Measurements from ENCODE around the gene MIPEP. TPM values are rescaled to one million over a fixed set of nuclear protein-coding genes. Genes with fewer than 3 reads are reported as not detected.

MIPEP gene
- total RNA-seq, 2 donors from 2014 or later = 7.8 to 14.8 TPM

DNA sequence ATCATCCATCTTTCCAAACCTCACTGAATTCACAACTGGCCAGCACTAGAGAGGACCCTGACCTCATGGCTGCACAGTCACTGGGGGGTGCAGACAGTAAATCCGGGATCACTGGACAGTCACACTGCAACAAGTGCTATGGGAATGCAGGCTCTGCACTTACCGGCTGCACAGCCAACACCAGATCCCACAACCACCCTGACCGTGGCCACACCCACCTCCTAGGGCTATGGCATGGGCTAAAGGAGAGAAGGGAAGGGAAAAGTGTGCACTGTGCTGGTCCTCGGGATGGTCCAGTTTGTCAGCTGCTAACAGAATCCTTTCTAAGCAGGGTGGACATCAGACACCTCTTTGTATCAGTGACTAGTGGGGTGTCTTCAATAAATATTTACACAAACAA lies 118.2 kb downstream of the MIPEP start:
- DNase-seq = no peak
- no peaks in the 10 kb centered on the region for H3K36me3 ChIP-seq (replicated peaks in 1 of 2; ENCODE audit: insufficient read depth in 1 of 2, low read depth in 2 of 2)
- H3K4me1 ChIP-seq = no peaks in the 10 kb centered on the region
- TF ChIP-seq, protein P1, sequence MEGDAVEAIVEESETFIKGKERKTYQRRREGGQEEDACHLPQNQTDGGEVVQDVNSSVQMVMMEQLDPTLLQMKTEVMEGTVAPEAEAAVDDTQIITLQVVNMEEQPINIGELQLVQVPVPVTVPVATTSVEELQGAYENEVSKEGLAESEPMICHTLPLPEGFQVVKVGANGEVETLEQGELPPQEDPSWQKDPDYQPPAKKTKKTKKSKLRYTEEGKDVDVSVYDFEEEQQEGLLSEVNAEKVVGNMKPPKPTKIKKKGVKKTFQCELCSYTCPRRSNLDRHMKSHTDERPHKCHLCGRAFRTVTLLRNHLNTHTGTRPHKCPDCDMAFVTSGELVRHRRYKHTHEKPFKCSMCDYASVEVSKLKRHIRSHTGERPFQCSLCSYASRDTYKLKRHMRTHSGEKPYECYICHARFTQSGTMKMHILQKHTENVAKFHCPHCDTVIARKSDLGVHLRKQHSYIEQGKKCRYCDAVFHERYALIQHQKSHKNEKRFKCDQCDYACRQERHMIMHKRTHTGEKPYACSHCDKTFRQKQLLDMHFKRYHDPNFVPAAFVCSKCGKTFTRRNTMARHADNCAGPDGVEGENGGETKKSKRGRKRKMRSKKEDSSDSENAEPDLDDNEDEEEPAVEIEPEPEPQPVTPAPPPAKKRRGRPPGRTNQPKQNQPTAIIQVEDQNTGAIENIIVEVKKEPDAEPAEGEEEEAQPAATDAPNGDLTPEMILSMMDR (IDR thresholded peaks at IDR 0.05) = no peak
- no peak for TF ChIP-seq POLR2A (IDR thresholded peaks at IDR 0.05)
- intact Hi-C loops (cut with DNase I) = no loop called here
- no peaks in the 10 kb centered on the region for H3K9me3 ChIP-seq
- H3K27ac ChIP-seq = no peak overlapping the region
- H3K27me3 ChIP-seq = no peaks in the 10 kb centered on the region
- no peak for ATAC-seq
- no peak overlapping the region for H3K4me3 ChIP-seq
- 96% methylated on average over 4 of the region's 4 CpGs for whole genome bisulfite sequencing, 2 donors

DNA sequence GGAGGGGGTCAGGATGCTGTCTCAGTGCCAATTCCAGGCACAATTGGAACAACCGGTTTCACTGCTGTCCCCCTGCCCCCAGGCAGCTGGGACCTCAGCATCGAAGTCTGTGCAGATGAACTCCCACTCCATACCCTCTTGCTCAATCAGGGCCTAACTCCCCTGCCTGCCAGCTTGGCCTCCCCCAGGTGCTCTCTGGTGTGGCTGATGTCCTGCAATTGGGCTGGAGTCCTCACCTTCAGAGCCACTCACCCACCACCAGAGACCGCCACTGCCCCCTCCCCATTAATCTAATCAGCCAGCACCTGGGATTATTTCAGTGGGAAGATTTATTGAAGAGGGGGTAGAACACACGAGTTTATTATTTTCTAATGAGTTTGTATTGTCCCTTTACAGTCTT lies 118.8 kb downstream of the MIPEP start:
- ATAC-seq = no peak
- TF ChIP-seq POLR2A (IDR thresholded peaks at IDR 0.05) = no peak
- TF ChIP-seq, protein P1 (IDR thresholded peaks at IDR 0.05) = no peak
- Histone ChIP-seq H3K27ac (no peak overlapping the region), H3K9me3 (no peaks in the 10 kb centered on the region), H3K4me1 (no peaks in the 10 kb centered on the region), H3K36me3 (replicated peaks in 1 of 2; ENCODE audit: insufficient read depth in 1 of 2, low read depth in 2 of 2) (no peaks in the 10 kb centered on the region), H3K4me3 (no peak overlapping the region), H3K27me3 (no peaks in the 10 kb centered on the region)
- no peak for DNase-seq
- 79 to 83% methylated on average over 4 of the region's 4 CpGs for WGBS, 2 donors
- intact Hi-C loops (cut with DNase I) = no loop called here

DNA sequence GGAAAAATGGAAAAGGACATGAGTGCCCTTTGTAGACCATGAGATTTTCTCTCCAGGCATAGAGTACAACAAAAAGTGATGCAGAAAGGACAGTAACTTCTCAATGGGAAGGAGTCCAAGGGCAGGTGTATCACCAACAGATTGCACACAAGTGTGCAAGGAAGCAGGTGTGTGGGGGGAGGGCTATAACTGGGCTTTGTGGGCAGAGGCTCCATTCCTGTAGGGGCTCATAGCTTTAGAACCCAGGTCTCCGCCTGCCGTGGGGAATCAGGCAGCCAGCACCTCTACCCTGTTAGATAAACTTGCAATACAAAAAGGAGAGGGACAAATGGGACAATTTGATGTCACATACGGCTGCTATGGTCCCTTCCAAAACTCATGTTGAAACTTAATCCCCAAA lies 119.8 kb downstream of the MIPEP start:
- intact Hi-C loops (cut with DNase I) = no loop called here
- no peak for ATAC-seq
- 95% methylated on average over 3 of the region's 3 CpGs for WGBS, 2 donors
- H3K27me3 ChIP-seq = no peaks in the 10 kb centered on the region
- TF ChIP-seq POLR2A (IDR thresholded peaks at IDR 0.05) = no peak
- TF ChIP-seq, protein P1 (IDR thresholded peaks at IDR 0.05) = no peak
- H3K4me3 ChIP-seq = no peak overlapping the region
- no peak for DNase-seq
- no peaks in the 10 kb centered on the region for H3K9me3 ChIP-seq
- no peaks in the 10 kb centered on the region for H3K36me3 ChIP-seq (replicated peaks in 1 of 2; ENCODE audit: insufficient read depth in 1 of 2, low read depth in 2 of 2)
- H3K27ac ChIP-seq = no peak overlapping the region
- no peaks in the 10 kb centered on the region for H3K4me1 ChIP-seq

DNA sequence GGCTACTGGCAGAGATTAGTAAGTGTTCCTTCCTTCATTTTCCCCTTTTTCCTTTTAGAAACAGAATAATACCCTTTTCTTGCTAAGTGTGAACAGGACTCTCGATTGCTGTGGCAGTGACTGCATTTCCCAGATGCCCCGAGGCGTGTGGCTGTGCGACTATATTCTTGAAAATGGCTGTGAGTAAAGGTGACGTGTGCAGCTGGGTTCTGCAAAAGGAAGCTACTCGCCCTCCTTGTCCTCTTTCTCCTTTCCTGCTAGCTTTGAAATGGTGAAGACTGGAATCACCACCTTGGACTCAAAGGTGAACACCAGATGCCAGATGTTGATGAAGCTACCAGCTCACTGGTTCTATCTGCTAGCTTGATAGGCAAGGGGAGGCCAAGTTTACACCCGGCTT lies 121.4 kb downstream of the MIPEP start:
- no peaks in the 10 kb centered on the region for H3K36me3 ChIP-seq (replicated peaks in 1 of 2; ENCODE audit: insufficient read depth in 1 of 2, low read depth in 2 of 2)
- 96 to 97% methylated on average over 7 of the region's 7 CpGs for WGBS, 2 donors
- TF ChIP-seq POLR2A (IDR thresholded peaks at IDR 0.05) = no peak
- TF ChIP-seq, protein P1 (IDR thresholded peaks at IDR 0.05) = no peak
- ATAC-seq = no peak
- no peaks in the 10 kb centered on the region for H3K9me3 ChIP-seq
- H3K4me3 ChIP-seq = no peak overlapping the region
- DNase-seq = no peak
- no peaks in the 10 kb centered on the region for H3K4me1 ChIP-seq
- intact Hi-C loops (cut with DNase I) = no loop called here
- H3K27me3 ChIP-seq = no peaks in the 10 kb centered on the region
- no peak overlapping the region for H3K27ac ChIP-seq

DNA sequence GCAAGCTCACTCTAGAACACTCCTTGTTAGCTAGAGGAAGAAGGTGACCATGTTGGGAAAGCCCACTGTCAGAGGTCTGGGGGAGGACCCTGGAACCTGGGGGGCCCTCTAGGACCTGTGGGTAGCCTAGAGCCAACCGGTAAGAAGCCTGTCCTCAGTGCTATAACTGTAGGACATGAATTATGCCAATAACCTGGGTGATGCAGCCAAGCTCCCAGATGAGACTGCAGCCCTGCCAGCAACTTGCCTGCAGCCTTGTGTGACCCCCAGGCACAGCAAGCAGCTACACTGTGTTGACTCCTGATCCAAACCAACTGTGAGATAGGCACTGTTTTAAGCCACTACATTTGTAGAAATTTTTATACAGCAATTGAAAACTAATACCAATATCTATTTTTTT lies 122.3 kb downstream of the MIPEP start:
- intact Hi-C loops (cut with DNase I) = no loop called here
- DNase-seq (no peak), ATAC-seq (no peak)
- H3K4me1 ChIP-seq = no peaks in the 10 kb centered on the region
- WGBS, 2 donors = 82 to 93% methylated on average over 1 of the region's 1 CpG
- no peak overlapping the region for H3K27ac ChIP-seq
- no peaks in the 10 kb centered on the region for H3K27me3 ChIP-seq
- no peak overlapping the region for H3K4me3 ChIP-seq
- no peaks in the 10 kb centered on the region for H3K9me3 ChIP-seq
- TF ChIP-seq, protein P1 (IDR thresholded peaks at IDR 0.05) = no peak
- TF ChIP-seq POLR2A (IDR thresholded peaks at IDR 0.05) = no peak
- no peaks in the 10 kb centered on the region for H3K36me3 ChIP-seq (replicated peaks in 1 of 2; ENCODE audit: insufficient read depth in 1 of 2, low read depth in 2 of 2)

All from body of pancreas (tissue), 4 donors.